Esophagus squamous epithelium (tissue), 5 donors: Measurements from ENCODE around the gene RGS12. TPM values are rescaled to one million over a fixed set of nuclear protein-coding genes. Genes with fewer than 3 reads are reported as not detected.

Experiments used
- DNase-seq: peaks from one replicate; lab custom pipeline; 2025; lab: John Stamatoyannopoulos, UW
- H3K27ac ChIP-seq, 4 donors: fragments of 200-600 bp; sonication (generic); one replicate each; pipeline ENCODE4 v1.5.1; 2016 to 2019; ENCODE audit warnings: mild to moderate bottlenecking in 1 of 4
- H3K27me3 ChIP-seq, 4 donors: fragments of 200-600 bp; sonication (generic); 1 replicate in 3 of 4; 2 replicates in 1 of 4; pipeline versions ENCODE4 v1.5.1 to v1.6.0; 2017 to 2021; ENCODE audit warnings: antibody characterized with exemption in 1 of 4
- H3K36me3 ChIP-seq, 3 donors: fragments of 200-600 bp; sonication (generic); one replicate each; pipeline ENCODE4 v1.5.1; 2016 to 2019
- H3K4me1 ChIP-seq, 3 donors: fragments of 200-600 bp; sonication (generic); one replicate each; pipeline ENCODE4 v1.5.1; 2017 to 2019
- H3K4me3 ChIP-seq, 4 donors: fragments of 200-600 bp; sonication (generic); 1 replicate in 3 of 4; 2 replicates in 1 of 4; pipeline ENCODE4 v1.5.1; 2016 to 2019; ENCODE audit warnings: mild to moderate bottlenecking in 2 of 4, moderate library complexity in 1 of 4
- H3K9me3 ChIP-seq, 3 donors: fragments of 200-600 bp; sonication (generic); one replicate each; pipeline ENCODE4 v1.5.1; 2016 to 2019
- POLR2A ChIP-seq, 4 donors: fragments of 450-650 bp; IDR thresholded peaks; one replicate each; pipeline ENCODE4 v1.6.1; 2017; ENCODE audit warnings: antibody characterized with exemption in 4 of 4, mild to moderate bottlenecking in 4 of 4, moderate library complexity in 3 of 4
- WGBS, 2 donors: methylation state at CpG; one replicate each; pipeline ENCODE4 v1.1.5; 2018; 5-methylcytosine and 5-hydroxymethylcytosine counted together
- intact Hi-C: fragments of 100-400 bp; cut with DNase I; formaldehyde crosslinking; loops from one replicate; pipeline ENCODE4 v1.15.0; 2022
- total RNA-seq, 4 donors: library from RNA; depleted of rRNA; stranded (reverse); fragments of >200 nt; gene quantifications; one replicate each; pipeline ENCODE4 v1.1.0, GENCODE V29; 2016
- TF ChIP-seq, protein P1 (sequence below), 6 experiments: fragments of 450-650 bp in 4 of 6; fragments of 200-600 bp in 2 of 6; sonication (generic) in 2 of 6; IDR thresholded peaks; one replicate each; pipeline ENCODE4 v1.5.1; 2016 to 2019; ENCODE audit warnings: antibody characterized with exemption in 6 of 6, mild to moderate bottlenecking in 4 of 6, moderate library complexity in 4 of 6
- donor health status: DM: yes; HTN: yes; CAD: no.

RGS12 gene
- total RNA-seq, 4 donors from 2014 or later, result 39.0 to 74.7 (median 69.9) TPM

DNA sequence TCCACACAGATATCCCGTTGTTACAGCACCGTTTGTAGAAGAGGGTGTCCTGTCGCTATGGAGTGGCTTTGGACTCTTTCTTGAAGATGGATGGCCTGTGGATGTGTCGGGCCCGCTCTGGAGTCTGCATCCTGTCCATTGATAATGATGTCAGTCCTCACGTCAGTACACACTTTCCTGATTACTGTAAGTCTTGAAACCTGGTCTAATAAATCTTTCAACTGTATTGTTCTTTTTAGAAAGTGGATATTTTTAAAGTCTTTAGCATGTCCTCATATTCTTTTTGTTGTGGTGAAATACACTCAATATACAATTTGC lies 29.0 kb upstream of the RGS12 start:
- intact Hi-C loops, result no loop called here
- no peaks in the 10 kb centered on the region for H3K4me1 ChIP-seq
- no peak for TF ChIP-seq POLR2A (IDR thresholded peaks at IDR 0.05)
- DNase-seq, result no peak
- peaks cover 0 to 4% (median 0%) of the 10 kb centered on the region in 4 donors for H3K27me3 ChIP-seq
- H3K4me3 ChIP-seq, result no peak overlapping the region
- H3K36me3 ChIP-seq, result no peaks in the 10 kb centered on the region
- no peaks in the 10 kb centered on the region for H3K9me3 ChIP-seq
- H3K27ac ChIP-seq, result no peak overlapping the region
- 68 to 84% methylated on average over 6 of the region's 6 CpGs for WGBS, 2 donors

DNA sequence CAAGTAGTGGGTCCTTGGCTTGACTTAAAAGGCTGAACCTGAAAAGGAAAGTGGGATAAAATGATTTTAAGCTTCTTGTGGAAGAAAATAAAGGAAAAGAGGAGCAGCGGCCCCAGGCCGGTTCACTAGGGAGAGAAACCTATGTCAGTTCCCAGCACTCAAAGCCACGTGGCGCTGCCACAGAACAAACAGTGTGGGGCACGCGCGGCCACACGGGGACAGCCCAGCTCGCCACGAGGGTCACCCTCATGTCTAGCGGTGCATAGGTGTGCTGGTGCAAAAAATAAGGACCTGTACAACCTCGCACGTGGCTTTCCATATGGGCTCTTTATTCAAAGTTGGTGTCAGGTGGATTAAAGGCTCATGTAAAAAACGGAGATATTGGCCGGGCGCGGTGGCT lies 26.7 kb upstream of the RGS12 start:
- peaks cover 0 to 4% (median 0%) of the 10 kb centered on the region in 4 donors for H3K27me3 ChIP-seq
- H3K4me3 ChIP-seq, result no peak overlapping the region
- no peaks in the 10 kb centered on the region for H3K9me3 ChIP-seq
- WGBS, 2 donors, result 86 to 88% methylated on average over 16 to 17 of the region's 17 CpGs
- intact Hi-C loops, result no loop called here
- TF ChIP-seq, protein P1, sequence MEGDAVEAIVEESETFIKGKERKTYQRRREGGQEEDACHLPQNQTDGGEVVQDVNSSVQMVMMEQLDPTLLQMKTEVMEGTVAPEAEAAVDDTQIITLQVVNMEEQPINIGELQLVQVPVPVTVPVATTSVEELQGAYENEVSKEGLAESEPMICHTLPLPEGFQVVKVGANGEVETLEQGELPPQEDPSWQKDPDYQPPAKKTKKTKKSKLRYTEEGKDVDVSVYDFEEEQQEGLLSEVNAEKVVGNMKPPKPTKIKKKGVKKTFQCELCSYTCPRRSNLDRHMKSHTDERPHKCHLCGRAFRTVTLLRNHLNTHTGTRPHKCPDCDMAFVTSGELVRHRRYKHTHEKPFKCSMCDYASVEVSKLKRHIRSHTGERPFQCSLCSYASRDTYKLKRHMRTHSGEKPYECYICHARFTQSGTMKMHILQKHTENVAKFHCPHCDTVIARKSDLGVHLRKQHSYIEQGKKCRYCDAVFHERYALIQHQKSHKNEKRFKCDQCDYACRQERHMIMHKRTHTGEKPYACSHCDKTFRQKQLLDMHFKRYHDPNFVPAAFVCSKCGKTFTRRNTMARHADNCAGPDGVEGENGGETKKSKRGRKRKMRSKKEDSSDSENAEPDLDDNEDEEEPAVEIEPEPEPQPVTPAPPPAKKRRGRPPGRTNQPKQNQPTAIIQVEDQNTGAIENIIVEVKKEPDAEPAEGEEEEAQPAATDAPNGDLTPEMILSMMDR (IDR thresholded peaks at IDR 0.05), result no peak
- no peak for TF ChIP-seq POLR2A (IDR thresholded peaks at IDR 0.05)
- H3K36me3 ChIP-seq, result no peaks in the 10 kb centered on the region
- H3K27ac ChIP-seq, result no peak overlapping the region
- no peak for DNase-seq
- no peaks in the 10 kb centered on the region for H3K4me1 ChIP-seq

DNA sequence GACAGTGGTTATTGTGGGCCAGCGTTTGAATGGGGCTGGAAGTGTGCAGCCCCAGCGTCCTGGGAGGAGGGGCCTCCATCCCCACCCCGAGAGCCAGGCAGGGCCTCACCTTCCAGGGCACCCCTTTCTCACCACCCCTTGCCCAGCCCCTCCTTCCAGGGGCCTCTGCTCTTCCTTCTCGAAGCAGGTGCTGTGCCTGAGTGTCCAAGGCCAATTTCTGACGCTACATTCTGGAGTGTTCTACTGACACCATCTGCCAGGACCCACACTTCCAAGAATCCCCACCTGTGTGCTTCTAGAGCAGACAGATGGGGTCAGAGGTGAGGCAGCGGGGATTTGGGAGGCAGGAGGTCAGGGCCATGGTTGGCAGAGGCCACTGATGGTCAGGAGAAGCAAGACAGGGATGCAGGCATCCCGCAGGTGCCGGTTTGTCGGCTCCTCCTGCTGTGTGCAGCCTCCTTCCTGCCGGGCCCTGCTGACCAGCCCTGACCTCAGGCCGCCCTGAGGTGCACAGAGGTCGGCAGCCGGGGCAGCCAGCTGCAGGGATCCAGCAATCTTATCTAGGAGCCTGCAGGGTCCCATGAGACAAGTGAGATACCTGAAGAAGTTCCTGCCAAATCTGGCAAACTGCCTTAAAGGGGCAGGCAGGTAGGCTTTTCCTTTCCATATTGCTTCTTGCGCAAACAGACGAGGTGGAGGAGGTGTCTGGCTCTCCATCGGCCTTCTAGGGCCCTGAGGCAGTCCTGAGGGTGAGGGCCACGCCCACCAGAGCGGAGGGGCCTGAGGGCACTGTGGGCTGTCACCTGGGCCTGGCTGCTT lies 25.0 kb upstream of the RGS12 start:
- H3K9me3 ChIP-seq, result no peaks in the 10 kb centered on the region
- no peak for DNase-seq
- peaks cover 0 to 4% (median 0%) of the 10 kb centered on the region in 4 donors for H3K27me3 ChIP-seq
- no peak overlapping the region for H3K4me3 ChIP-seq
- H3K36me3 ChIP-seq, result no peaks in the 10 kb centered on the region
- no peak for TF ChIP-seq POLR2A (IDR thresholded peaks at IDR 0.05)
- TF ChIP-seq, protein P1 (IDR thresholded peaks at IDR 0.05), result no peak
- intact Hi-C loops, result no loop called here
- H3K27ac ChIP-seq, result no peak overlapping the region
- WGBS, 2 donors, result 70 to 87% methylated on average over 9 to 15 of the region's 18 CpGs
- no peaks in the 10 kb centered on the region for H3K4me1 ChIP-seq

DNA sequence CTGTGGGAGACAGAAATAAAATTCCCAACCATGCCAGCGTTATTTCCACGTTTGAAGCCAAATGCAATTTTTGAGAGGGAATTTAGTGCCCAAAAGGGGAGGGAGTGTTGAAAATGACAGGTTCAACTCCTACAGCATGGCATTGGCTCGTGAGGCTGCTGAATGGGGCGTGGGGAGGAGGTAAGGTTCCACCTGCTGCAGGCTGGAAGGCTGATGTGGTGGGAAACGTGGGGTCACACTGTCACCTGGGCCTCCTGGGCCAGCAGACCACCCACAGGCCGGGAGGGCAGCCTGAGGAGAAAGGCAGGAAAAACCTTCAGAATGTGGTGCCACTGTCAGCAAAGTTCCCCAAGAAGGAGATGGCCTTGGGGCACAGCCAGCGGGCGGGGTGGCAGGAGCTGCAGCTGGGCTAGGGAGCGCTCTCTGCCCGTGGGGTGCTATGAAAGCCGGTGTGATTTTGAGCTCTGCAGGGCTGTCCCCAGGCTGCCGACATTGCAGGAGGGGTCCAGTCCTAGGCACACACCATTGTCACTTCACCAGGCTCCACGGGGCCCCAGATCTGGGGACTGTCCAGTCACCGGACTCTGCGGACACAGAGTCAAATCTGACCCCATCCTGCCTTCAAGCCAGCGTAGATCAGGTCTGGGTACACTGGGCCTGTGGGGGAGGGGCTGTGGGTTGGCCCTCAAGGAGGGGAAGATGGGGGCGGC lies 24.3 kb upstream of the RGS12 start:
- intact Hi-C loops, result no loop called here
- peaks cover 0 to 4% (median 0%) of the 10 kb centered on the region in 4 donors for H3K27me3 ChIP-seq
- no peaks in the 10 kb centered on the region for H3K9me3 ChIP-seq
- H3K4me1 ChIP-seq, result no peaks in the 10 kb centered on the region
- H3K27ac ChIP-seq, result no peak overlapping the region
- H3K36me3 ChIP-seq, result no peaks in the 10 kb centered on the region
- WGBS, 2 donors, result 73 to 84% methylated on average over 8 to 10 of the region's 17 CpGs
- no peak for DNase-seq
- TF ChIP-seq, protein P1 (IDR thresholded peaks at IDR 0.05), result no peak
- TF ChIP-seq POLR2A (IDR thresholded peaks at IDR 0.05), result no peak
- H3K4me3 ChIP-seq, result no peak overlapping the region

DNA sequence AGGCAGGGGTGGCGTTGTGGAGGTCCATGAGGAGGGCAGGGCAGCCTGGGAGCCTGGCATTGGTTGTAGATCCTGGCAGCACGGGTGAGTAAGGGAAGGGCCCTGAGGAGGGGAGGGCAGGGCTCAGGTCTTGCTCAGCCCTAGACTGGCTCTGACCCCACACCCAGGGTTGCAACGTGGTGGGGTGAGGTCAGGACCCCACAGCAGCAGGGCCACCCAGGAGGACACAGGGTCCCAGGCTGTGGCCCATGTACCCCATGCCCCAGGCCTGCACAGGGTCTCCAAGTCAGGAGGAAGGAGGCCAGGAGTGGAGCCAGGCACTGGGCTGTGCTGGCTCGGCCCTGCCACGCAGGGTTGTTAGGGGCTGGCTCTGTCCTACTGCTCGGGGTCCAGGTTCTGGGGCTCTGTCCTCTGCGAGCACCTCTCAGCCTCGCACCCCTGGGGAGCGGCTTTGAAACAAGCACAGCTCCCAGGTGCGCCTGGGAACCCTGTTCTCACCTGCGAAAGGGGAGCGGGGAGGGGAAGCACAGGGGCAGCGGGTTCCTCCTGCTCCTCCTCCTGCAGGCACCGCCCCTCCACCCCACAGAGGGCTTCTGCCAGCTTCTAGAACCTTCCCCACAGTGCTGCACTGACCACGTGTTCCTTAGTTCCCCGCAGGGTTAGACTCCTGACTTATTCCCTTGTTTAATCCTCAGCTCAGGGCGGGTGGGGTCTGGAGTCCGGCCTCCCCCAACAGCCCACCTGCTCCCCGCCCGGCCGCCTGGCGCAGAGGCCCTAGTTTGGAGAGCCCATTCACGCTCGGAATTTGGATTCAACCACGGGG lies 23.5 kb upstream of the RGS12 start:
- no peak overlapping the region for H3K4me3 ChIP-seq
- H3K4me1 ChIP-seq, result no peaks in the 10 kb centered on the region
- WGBS, 2 donors, result 79 to 82% methylated on average over 16 of the region's 25 CpGs
- no peaks in the 10 kb centered on the region for H3K36me3 ChIP-seq
- no peak for DNase-seq
- TF ChIP-seq, protein P1 (IDR thresholded peaks at IDR 0.05), result no peak
- TF ChIP-seq POLR2A (IDR thresholded peaks at IDR 0.05), result no peak
- H3K27me3 ChIP-seq, result peaks cover 0 to 4% (median 0%) of the 10 kb centered on the region in 4 donors
- intact Hi-C loops, result no loop called here
- H3K27ac ChIP-seq, result no peak overlapping the region
- H3K9me3 ChIP-seq, result no peaks in the 10 kb centered on the region
